Measurements from ENCODE around the gene ERCC2.

The ERCC2 gene

DNA sequence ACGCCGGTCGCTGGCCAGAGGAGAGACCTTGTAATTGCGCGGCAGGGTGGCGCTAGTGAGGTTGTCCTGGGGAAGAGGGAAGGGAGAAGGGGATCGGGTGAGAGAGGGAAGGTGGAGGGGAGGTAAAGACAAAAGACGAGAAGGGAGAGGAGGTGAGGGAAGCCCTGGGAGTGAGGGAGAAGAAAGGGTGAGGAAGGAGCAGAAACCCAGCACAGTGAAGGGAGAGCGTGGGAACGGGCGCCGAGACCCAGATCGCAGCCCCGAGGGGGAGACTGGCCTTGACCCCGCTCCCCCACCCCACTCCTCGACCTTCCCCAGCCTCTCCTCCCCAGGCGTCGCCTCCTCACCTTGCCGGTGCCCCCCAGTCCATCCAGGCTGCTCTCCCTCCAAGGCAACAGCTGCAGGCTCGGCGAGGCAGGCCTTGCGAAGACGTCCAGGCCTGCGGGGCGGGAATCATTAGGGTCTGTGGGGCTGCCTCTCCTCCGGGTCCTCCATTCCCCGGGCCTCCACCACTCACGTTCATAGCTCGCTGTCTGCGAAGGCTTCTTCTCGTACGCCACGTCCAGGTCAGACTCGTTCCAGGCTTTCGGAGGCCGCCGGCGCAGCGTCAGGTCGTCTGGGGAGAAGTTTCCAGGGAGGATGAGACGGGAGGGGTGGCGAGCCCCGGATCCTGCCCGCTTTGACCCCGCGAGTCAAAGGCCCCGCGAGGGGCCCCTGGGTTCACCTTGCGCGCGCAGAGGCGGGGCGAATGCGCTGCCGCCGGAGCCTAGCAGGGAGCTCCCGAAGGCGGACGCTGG is 25.6 kb upstream of the ERCC2 start:
- peak; percentile 8 for TF ChIP-seq CTCF (conservative IDR thresholded peaks at IDR 0.05; ENCODE audit: low read depth, low read length)
- no peak for DNase-seq (ENCODE audit: low read depth)
- H3K4me3 ChIP-seq (ENCODE audit: low read depth, low read length): no peak overlapping the region

- TF ChIP-seq CTCF (conservative IDR thresholded peaks at IDR 0.05; ENCODE audit: low read depth, low read length): no peak
- DNase-seq (ENCODE audit: low read depth): no peak
- no peak overlapping the region for H3K4me3 ChIP-seq (ENCODE audit: low read depth, low read length)
Measured at GRCh38 chr19:45391871-45392665, 21.7 kb upstream of the ERCC2 start.

- no peak for TF ChIP-seq CTCF (conservative IDR thresholded peaks at IDR 0.05; ENCODE audit: low read depth, low read length)
- H3K4me3 ChIP-seq (ENCODE audit: low read depth, low read length): no peak overlapping the region
Measured at GRCh38 chr19:45391346-45391745, 21.0 kb upstream of the ERCC2 start.

GRCh38 chr19:45385392-45386221 is 15.2 kb upstream of the ERCC2 start:
- TF ChIP-seq CTCF (conservative IDR thresholded peaks at IDR 0.05; ENCODE audit: low read depth, low read length): no peak
- H3K4me3 ChIP-seq (ENCODE audit: low read depth, low read length): peak overlapping the region; percentile 22

More at GRCh38 chr19:45391346-45391745, 21.0 kb upstream of the ERCC2 start:
- peak; percentile 44 for DNase-seq (ENCODE audit: low read depth)

DNA sequence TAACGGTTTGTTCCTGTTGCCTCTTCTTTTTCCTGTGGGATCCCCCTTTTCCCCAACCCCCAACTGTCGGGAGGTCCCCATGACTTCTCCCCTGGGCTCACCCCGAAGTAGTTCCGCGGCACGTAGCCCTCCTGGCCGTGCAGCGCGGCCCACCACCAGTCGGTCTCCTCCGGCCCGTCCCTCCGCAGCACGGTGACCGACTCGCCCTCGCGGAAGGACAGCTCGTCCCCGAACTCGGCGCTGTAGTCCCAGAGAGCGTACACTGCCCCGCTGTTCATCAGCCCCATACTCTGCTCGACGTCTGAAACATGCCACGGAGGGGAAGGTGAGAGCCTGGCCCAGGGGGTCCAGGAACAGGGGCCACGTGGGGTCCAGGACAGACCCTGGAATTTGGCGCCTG is 12.1 kb upstream of the ERCC2 start:
- no peak for DNase-seq (ENCODE audit: low read depth)
- H3K4me3 ChIP-seq (ENCODE audit: low read depth, low read length): no peak overlapping the region
- TF ChIP-seq CTCF (conservative IDR thresholded peaks at IDR 0.05; ENCODE audit: low read depth, low read length): no peak

More at GRCh38 chr19:45385392-45386221, 15.2 kb upstream of the ERCC2 start:
- DNase-seq (ENCODE audit: low read depth): no peak

GRCh38 chr19:45380107-45380506 is 9.7 kb upstream of the ERCC2 start:
- TF ChIP-seq CTCF (conservative IDR thresholded peaks at IDR 0.05; ENCODE audit: low read depth, low read length): no peak
- no peak for DNase-seq (ENCODE audit: low read depth)
- no peak overlapping the region for H3K4me3 ChIP-seq (ENCODE audit: low read depth, low read length)

Data from choroid plexus epithelial cell (primary cell).